ENCODE data around the gene GCFC2.

DNA sequence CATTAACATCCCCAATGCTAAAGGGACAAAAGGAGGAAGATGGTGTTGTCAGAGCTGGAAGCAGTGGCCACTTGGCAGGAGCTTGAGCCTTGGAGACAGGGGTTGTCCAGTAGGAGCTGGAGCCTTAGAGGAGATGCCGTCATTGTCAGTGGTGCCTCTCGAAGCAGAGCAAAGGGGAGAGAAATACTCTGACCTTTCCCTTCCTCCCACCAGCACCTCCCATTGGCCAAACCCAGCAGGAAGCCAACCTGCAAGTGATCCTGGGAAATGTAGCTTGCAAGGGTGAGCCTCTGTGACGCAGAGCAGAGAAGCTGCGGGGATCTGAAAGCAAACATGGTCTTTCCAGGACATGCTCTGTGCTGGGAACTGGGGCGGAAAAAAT is 97.9 kb downstream of the GCFC2 start:
- no peak for TF ChIP-seq KDM5A (IDR thresholded peaks at IDR 0.05; ENCODE audit: borderline replicate concordance, low read length)
- no peak for TF ChIP-seq POLR2A (IDR thresholded peaks at IDR 0.05; ENCODE audit: insufficient read depth in 1 of 2, low read depth in 2 of 2, low read length in 2 of 2)
- TF ChIP-seq PRDM15 (CRISPR knock-in tag; IDR thresholded peaks at IDR 0.05), result no peak
- no peak for TF ChIP-seq NFIC (IDR thresholded peaks at IDR 0.05; ENCODE audit: low read length)
- no peak for TF ChIP-seq BATF2 (CRISPR knock-in tag; IDR thresholded peaks at IDR 0.05)
- TF ChIP-seq ATF1 (CRISPR knock-in tag; IDR thresholded peaks at IDR 0.05), result no peak
- TF ChIP-seq SAFB2 (CRISPR knock-in tag; IDR thresholded peaks at IDR 0.05; ENCODE audit: borderline replicate concordance, low read depth), result no peak
- TF ChIP-seq MLX (CRISPR knock-in tag; IDR thresholded peaks at IDR 0.05), result no peak
- TF ChIP-seq ZFX (CRISPR knock-in tag; IDR thresholded peaks at IDR 0.05; ENCODE audit: low read depth), result no peak
- TF ChIP-seq CTCF (CRISPR knock-in tag; IDR thresholded peaks at IDR 0.05), result no peak
- no peak for TF ChIP-seq GTF2F1 (IDR thresholded peaks at IDR 0.05; ENCODE audit: low read length)
